ENCODE data around the gene PEDS1.
"Not testable (repeated sequence)": the region's sequence is repeated elsewhere in the genome, so short reads cannot be mapped to it uniquely, and the experiment has no call there.

The PEDS1 gene

DNA sequence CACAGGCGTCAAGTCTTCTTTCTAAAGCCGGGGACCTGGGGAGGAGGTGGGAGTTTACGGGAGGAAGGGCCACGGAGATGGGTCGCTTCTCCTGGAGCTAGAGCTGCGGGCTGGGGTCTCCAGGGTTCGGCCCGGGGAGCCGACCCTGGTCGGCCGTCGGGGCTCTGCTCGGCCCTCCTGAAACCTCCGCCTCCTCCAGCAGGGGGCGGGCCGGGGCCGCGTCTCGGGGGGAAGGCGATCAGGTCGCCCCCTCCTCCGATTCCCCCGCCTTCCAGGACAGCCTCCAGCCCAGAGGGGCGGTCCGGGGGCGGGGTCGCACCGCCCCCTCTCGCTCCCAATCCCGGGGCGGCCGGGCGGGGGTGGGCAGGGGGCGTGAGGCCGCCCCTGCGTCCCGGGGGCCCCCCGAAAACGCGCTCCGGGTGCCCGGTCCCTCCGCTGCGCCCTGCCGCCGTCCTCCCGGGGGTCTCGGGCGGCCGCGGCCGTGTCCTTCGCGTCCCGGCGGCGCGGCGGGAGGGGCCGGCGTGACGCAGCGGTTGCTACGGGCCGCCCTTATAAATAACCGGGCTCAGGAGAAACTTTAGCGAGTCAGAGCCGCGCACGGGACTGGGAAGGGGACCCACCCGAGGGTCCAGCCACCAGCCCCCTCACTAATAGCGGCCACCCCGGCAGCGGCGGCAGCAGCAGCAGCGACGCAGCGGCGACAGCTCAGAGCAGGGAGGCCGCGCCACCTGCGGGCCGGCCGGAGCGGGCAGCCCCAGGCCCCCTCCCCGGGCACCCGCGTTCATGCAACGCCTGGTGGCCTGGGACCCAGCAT, 36.9 kb upstream of the PEDS1 start, which contains the start of gene CEBPB:
Gene CEBPB (plus strand): TSS at position 580 of the 814 bp plus-strand sequence. CDS start 204 bp downstream, at position 784.
- no peak for DNase-seq (ENCODE audit: low read depth, low spot score)

DNA sequence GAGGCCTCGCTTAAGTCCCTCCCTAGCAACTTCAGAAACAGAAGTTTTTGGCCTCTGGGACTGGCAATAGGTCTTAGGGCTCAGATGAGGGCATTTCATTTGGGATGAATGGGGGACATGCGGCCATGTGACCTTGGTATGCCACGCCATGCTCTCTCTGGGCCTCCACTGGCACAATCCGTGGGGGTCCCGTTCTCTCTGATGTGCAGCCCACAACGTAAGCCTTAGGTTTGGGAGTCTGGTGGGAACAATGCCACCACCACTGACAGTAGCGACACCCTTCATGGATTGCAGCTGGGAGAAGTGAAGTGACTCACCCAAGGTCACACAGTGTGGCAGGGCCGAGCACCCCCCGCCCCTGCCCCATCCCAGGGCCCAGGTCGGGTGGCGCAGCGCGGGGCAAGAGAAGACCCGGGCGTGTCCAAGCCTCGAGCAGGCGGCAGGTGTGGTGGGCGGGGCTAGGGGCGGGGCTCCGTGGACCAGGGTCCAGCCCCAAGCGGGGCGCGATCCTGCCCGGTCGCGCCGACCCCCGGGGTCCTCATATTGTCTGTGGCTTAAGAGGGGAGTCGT, 36.2 kb upstream of the PEDS1 start:
- DNase-seq (ENCODE audit: low read depth, low spot score), result no peak

DNA sequence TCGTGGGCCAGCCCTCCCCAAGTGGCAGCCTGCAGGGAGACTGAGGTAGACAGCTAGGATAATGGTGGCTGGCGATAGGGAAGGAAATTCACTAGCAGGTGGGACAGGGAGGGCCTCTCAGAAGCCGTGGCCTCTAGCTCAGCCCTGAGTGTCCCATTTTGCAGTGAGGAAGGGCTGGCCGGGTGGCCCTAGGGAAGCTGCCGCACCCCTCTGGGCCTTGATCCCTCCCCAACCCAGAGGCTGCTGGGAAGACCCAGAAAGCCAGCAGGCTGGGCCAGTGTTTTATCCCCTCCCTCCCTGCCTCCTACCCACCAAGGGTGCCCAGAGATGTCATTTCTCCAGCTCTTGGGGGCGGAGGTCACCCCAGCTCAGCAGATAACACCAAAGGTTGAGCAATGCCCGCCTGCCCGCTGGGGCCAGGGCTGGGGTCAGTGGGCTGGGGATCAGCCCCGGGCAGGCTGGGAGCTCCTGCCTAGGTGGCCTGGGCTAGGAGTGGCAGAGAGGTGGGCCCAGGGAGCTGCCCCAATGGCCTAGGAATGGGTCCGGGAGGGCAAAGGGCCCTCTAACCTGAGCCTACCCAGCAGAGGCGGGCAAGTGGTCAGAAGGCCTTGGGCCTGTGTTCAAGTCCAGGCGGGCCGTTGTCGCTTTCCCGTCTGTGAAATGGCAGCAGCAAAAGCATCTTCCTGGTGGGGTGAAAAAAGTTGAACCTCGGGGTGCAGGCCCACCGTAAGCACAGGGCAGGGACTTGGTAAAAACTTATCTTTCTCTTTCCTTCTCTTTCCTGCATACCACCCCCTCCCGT, 35.6 kb upstream of the PEDS1 start:
- no peak for DNase-seq (ENCODE audit: low read depth, low spot score)

DNA sequence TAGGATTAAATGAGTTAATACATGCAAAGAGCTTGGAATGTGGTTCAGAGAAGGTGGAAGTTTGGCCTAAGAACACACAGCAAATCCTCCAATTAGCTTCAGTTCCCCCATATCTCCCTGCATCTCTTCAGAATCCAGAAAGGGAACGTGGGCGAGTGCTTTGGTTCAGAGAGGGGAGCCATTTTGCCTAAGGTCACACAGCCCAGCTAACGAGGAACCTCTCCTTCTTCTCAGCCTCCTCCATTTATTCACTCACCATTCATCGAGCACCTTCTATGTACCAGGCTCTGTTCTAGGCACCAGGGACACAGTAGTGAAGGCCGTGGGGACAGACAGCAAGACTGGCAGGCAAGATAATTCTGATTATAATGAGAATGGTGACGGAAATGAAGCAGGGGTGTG, 34.8 kb upstream of the PEDS1 start:
- no peak for DNase-seq (ENCODE audit: low read depth, low spot score)

DNA sequence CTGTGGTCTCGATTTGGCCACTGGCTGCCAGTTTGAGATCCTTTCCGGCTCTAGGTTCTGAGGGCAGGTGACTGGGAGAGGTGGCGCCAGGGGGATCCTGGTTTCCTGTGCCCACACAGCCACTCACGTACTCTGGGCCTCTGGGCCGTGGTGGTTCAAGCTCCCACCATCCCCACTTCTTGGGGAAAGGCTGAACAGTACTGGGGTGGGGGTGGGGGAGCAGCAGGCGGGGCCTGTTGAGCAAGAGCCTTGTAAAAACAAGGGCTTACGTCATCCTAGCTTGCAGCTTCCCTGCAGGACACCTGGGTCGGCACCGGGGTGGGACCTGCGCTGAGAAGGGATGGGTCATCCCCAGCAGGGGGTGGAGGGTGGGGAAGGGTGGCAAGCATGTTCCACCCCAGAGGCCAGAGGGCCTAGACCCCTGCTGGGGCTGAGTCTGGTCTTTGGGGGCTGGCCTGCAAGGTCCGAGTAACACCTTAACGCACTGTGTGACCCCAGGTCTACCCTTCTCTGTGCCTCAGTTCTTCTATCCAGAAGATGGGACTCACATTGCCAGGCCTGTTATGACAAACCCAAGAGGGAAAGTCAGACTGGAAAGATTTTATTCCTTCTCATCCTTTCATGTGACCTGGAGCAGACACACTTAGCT, 34.0 kb upstream of the PEDS1 start:
- no peak for DNase-seq (ENCODE audit: low read depth, low spot score)

DNA sequence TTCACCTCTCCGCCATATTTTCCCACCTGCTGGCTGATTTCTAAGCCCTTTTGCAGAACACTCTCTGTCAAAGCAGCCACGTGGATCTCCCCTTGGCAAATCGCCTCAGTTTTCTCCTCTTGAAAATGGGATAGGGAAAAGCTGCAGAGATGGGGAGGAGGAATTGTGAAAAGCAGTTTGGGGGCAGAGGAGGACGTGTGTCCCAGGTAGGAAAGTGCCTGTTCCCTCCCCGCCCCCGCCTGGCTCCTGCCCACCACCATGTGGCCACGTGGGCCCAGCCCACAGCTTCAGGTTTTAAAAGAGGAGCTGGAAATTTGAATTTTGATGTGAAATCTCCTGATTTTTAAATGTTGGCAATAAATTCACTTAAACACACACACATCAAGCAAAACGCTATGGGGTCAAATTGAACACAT, 33.5 kb upstream of the PEDS1 start:
- no peak for DNase-seq (ENCODE audit: low read depth, low spot score)

DNA sequence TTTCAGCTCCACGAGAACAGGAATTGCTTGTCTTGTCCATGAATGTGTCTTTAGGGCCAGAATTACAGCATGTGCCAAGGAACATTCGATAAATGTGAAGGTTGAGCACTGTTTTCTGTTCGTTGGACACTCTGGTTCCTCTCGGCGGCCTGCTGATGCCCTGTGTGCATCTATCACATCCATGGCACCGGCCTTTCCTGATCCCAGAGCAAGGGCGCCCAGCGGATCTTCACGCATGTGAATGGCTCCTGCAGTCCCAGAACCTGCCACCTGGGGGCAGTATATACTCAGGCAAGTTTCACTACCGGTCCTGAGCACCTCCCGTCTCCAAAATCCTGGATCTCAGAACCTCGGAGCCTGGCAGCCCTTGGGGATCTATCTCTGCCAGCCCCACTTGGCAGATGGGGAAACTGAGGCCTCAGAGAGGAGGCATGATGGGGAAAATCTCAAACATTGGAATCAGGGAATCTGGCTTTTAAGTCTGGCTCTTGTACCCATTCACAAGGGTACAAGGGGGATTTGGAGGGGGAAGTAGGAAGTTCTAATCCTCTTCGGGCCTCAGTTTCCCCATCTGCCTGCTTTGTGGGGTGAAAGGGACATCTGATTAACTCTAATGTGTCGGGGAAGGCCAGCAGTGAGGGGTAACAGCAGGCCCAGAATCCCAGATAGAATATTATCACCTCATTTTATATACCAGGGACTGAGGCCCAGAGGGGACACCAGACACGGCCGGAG, 32.8 kb upstream of the PEDS1 start:
- no peak for DNase-seq (ENCODE audit: low read depth, low spot score)

DNA sequence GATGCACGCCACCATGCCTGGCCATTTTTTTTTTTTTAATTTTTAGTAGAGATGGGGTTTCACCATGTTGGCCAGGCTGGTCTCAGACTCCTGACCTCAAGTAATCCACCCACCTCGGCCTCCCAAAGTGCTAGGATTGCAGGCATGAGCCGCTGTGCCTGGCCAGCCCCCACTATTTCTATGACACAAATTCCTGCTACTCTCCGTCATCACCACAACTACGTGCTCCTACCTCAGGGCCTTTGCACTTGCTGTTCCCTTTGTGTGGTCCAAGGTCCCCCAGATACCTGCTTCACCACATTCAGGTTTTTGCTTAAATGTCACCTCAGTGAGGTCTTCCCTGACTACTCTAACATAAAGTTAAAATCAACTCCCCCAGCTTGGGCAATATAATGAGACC, 31.9 kb upstream of the PEDS1 start:
- DNase-seq (ENCODE audit: low read depth, low spot score), result no peak

DNA sequence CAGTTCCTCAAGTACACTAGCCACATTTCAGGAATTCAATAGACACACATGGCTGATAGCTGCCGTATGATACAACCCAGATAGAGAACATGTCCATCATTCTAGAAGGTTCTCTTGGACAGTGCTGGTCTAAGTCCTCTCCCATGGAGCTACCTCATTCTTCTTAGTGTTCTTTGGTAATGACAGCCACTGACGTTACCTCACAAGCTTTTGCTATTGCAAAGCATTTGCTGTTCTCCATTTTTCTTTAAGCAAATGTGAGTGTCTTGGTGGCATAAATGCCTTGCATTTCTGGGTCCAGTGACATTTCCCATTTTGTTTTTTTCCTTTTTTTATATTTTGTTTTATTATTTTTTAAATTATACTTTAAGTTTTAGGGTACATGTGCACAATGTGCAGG, 28.8 kb upstream of the PEDS1 start:
- no peak for DNase-seq (ENCODE audit: low read depth, low spot score)

DNA sequence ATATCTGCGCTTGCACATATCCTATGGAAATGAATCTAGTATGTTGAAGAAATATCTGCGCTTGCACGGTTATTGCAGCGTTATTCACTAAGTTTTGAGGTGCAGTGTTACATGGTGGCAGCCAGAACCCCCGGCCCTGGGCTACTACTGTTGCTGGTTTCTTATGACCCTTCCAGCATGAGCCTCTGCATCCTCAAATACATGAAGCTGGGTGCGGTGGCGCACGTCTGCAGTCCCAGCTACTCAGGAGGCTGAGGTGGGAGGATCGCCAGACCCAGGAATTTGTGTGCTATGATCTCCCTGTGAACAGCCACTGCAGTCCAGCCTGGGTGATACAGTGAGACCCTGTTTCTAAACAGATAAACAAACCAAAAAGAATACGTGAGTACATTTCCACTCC, 27.8 kb upstream of the PEDS1 start:
- DNase-seq (ENCODE audit: low read depth, low spot score), result no peak

DNA sequence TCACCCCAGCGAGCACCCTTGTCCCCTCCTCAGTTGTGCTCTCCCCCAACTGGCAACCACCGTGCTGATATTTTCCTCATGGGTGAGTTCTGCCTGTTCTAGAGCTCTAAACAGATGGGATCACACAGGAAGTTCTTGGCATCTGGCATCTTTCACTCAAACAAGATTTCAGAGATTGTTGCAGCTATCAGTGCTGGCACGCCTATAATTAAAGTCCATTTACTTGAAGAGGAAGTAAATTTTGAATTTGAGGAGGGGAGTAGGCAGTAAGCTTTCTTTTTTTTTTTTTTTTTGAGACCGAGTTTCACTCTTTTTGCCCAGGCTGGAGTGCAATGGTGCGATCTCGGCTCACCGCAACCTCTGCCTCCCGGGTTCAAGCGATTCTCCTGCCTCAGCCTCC, 25.1 kb upstream of the PEDS1 start:
- not testable (repeated sequence) for DNase-seq (ENCODE audit: low read depth, low spot score)

DNA sequence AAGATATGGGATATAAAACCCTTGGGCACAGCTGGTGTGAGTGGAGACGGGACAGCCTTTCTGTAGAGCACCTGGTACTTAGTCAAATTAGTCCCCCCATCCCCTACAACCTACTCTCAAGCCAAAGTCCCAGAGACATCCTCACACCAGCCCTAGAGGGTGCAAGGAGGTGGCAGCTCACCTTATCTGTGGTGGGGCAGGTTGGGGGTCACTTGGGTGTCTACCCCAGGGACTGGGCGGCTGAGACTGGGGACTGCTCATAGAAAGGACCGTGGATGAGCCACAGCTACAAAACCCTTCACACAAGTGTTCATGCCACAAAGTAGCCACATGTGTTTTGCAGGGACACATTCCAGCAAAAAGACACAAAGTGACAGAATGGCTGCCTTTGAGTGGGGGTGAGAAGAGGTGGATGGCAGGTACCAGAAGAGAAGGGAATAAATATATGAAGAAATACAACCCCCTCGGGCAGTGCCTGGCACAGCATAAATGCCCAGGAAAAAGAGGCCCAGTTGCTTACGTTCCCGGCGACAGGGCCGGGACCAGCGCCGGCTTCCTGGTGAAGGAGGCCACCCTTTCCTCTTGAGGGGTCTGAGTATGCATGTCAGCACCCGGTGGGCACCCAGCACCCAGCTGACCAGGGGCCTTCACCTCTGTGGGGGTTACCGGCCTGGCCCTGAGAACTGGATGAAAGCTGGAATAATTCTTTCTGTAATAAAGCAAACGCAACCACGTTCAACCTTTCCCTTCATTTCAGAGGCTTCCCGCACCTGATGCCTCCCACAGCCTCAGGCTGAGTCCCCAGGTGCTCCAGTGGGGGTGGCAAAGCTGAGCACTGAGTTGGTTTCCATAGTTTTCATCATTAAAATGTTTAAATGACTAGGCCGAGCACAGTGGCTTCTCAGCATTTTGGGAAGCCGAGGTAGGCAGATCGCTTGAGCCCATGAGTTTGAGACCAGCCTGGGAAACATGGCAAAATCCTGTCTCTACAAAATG, 22.7 kb upstream of the PEDS1 start:
- DNase-seq (ENCODE audit: low read depth, low spot score), result no peak

DNA sequence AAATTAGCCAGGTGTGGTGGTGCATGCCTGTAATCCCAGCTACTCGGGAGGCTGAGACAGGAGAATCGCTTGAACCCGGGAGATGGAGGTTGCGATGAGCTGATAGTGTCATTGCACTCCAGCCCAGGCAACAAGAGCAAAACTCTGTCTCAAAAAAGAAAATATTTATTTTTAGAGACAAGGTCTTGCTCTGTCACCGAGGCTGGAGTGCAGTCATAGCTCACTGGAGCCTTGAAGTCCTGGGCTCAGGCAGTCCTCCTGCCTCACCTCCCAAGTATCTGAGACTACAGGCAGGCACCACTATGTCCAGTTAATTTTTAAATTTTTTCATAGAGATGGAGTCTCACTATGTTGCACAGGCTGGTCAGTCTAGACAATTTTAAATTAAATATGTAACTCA, 20.9 kb upstream of the PEDS1 start:
- no peak for DNase-seq (ENCODE audit: low read depth, low spot score)

DNA sequence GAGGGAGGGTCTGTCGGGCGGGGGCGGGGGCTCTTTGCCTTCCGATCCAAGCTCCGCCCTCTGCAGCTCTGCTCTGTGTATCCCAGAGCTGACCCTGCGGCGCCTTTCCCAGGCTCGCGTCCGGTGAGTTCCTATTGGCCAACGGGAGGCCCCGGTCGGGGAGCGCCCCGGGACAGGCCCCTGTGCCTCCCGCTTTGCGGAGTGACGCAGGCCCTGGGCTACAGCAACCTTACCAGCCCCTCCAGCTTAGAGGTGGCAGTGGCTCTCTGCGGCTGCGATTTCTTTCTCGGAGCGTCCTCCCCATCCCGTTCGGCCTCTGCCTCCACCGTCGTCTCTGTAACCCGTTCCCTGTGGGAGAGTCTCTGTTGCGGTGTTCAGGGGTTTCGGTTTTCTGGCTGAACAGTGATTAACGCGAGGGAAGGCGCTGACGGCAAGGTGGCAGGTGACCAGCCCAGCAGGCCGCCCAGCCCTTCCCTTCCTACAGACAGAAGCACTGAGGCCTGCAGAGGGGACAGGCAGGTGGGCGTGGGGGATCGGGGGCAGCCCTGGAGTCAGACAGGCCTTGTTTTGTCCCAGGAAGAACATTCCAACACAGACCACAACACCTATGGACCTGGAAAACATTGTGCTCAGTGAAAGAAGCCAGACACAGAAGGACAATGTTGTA, 19.0 kb upstream of the PEDS1 start:
- no peak for DNase-seq (ENCODE audit: low read depth, low spot score)

DNA sequence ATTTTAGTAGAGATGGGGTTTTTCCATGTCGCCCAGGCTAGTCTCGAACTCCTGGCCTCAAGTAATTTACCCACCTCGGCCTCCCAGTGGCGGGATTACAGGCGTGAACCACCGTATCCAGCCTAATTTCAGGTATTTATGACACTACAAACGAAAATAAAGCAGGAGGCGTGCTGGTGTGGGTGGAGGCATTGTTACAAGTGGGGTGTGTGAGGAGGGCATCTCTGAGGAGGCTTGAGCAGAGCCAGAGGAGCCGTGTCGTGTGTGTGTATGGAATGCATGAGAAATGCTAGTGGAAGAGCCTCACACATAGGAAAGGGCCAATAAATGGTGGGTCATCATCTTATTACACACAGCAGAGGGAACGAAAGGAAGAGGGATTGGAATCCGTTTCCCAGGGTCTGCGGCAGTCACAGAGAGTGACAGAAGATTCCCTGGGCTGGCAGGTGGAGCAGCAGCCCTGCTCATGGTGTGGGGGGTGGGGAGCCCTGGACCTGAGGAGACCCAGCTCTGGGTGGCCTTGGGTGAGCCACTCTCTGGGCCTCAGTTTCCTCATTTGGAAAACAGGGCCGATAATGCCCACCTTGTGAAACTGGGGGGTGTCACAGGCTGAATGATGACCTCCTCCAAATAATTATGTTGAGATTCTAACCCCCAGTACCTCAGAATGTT, 17.2 kb upstream of the PEDS1 start:
- no peak for DNase-seq (ENCODE audit: low read depth, low spot score)

DNA sequence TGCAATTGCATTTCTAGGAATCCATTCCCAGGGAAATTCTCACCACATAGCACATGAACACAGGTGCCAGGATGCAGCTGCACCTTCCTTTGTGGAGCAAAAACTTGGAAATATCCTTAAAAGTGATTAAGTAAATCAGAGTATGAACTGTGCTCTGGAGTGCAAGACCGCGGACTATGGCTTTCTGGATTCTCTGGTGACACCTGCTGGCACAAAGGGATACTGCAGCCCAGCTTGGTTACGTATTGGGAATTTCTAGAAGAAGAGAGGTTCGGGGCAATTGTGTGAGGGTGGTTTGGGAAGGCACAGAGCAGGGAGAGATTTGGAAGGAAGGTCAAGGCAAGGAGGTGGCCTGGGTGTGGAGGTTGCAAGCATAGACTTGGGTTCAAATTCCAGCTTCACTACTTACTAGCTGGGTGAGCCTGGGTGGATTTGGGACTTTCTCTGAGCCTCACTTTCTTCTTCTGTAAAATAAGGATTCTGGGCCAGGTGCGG, 15.9 kb upstream of the PEDS1 start:
- no peak for DNase-seq (ENCODE audit: low read depth, low spot score)

DNA sequence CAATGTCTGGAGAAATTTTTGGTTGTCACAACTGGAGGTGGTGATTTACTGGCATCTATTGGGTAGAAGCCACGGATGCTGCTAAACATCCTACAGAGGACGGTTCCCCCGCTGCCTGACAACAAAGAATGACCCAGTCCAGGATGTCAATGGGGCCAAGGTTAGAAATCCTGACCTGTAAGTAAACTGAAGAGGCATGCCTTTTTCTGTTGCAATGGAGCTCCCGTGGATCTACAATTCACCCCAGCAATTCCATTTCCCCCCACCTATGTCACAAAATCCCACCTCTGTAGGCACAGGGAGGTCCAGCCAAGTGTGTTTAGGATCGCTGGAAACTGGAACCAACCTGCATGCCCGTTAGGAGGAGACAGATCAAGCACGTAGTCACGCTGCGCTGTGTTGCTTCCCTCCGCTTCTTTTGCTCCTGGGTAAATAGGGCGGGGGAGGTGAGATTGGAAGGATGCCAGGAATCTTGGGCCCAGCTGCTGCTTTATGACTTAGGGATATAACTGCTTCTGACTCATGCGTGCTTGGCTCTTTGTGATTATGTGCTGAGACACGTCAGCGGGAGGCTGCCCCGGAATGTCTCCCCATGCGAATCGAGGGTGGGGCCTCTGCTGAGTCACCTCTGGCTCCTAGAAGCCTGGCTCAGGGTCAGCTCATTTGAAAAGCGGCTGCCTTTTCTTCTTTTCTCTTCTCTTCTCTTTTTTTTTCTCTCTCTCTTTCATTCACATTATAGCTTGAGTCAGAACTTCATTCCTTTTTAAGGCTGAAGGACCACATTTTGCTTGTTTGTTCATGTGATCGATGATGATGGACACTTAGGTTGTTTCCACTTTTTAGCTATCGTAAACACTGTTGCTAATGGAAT, 12.4 kb upstream of the PEDS1 start:
- peak; percentile 93 for DNase-seq (ENCODE audit: low read depth, low spot score)

Measured in iPS DF 19.7 (cell line).